Measurements from ENCODE around the gene RGCC. TPM values are rescaled to one million over a fixed set of nuclear protein-coding genes. Genes with fewer than 3 reads are reported as not detected.

Gene RGCC
- total and polyA plus RNA-seq, 2 of the 4 experiments (the other 2 are of a cell fraction) = 7.5 to 7.6 TPM

GRCh38 chr13:41514853-41515395 is 57.6 kb downstream of the RGCC start:
- no peak overlapping the region for H3K23ac ChIP-seq (ENCODE audit: low read depth, low read length)
- H3K56ac ChIP-seq (ENCODE audit: extremely low read depth, insufficient read depth, low read length) = no peak overlapping the region
- H3K9me1 ChIP-seq (ENCODE audit: insufficient read depth, low read length) = no peaks in the 10 kb centered on the region
- no peak for DNase-seq
- no peak overlapping the region for H2AK9ac ChIP-seq (replicated peaks; ENCODE audit: low read depth, low read length, poor library complexity)
- H3K36me3 ChIP-seq (ENCODE audit: control insufficient read depth, insufficient read depth, low read length) = no peaks in the 10 kb centered on the region
- BruUV-seq (replicated peaks) = no TSS peak
- H3K4ac ChIP-seq (ENCODE audit: low read depth, low read length) = no peak overlapping the region
- no peak overlapping the region for H4K5ac ChIP-seq (ENCODE audit: low read depth, low read length)
- TF ChIP-seq FOS (IDR thresholded peaks at IDR 0.05; ENCODE audit: low read depth, low read length) (no peak), USF2 (IDR thresholded peaks at IDR 0.05; ENCODE audit: low read depth, low read length) (no peak), RFX5 (IDR thresholded peaks at IDR 0.05; ENCODE audit: low read depth, low read length) (no peak), MAZ (IDR thresholded peaks at IDR 0.05; ENCODE audit: borderline replicate concordance, low read depth, low read length) (no peak), POLR2A (IDR thresholded peaks at IDR 0.05; ENCODE audit: low read depth, low read length) (no peak), MXI1 (IDR thresholded peaks at IDR 0.05; ENCODE audit: borderline replicate concordance, low read depth, low read length) (no peak), BHLHE40 (IDR thresholded peaks at IDR 0.05; ENCODE audit: low read depth, low read length) (no peak), MAFK (IDR thresholded peaks at IDR 0.05; ENCODE audit: low read depth, low read length) (no peak), ELK1 (IDR thresholded peaks at IDR 0.05; ENCODE audit: borderline replicate concordance, low read depth, low read length) (no peak), RAD21 (IDR thresholded peaks at IDR 0.05; ENCODE audit: low read length) (no peak), RCOR1 (IDR thresholded peaks at IDR 0.05; ENCODE audit: insufficient replicate concordance, low read length) (no peak), CTCF (conservative IDR thresholded peaks at IDR 0.05; ENCODE audit: low read depth, low read length) (no peak), CHD1 (IDR thresholded peaks at IDR 0.05; ENCODE audit: low read depth, low read length) (no peak)
- no peaks in the 10 kb centered on the region for H3K4me1 ChIP-seq (ENCODE audit: control insufficient read depth, insufficient read depth, low read length)
- H2AFZ ChIP-seq (replicated peaks; ENCODE audit: low read length, poor library complexity) = no peak overlapping the region
- no peak overlapping the region for H4K8ac ChIP-seq (ENCODE audit: low read depth in 2 of 2, low read length in 2 of 2)
- H4K91ac ChIP-seq (ENCODE audit: insufficient read depth, low read depth, low read length) = no peak overlapping the region
- no peaks in the 10 kb centered on the region for H3K27me3 ChIP-seq (ENCODE audit: control insufficient read depth, insufficient read depth, low read length)
- no peak overlapping the region for H2BK20ac ChIP-seq (ENCODE audit: low read depth, low read length)
- H3K4me3 ChIP-seq (ENCODE audit: insufficient read depth, low read depth, low read length) = no peak overlapping the region
- H2BK5ac ChIP-seq (ENCODE audit: low read depth, low read length, poor library complexity, severe bottlenecking) = no peak overlapping the region
- in situ Hi-C loops (cut with MboI; ENCODE audit: low sequenced_read_pairs) = no loop called here
- ATAC-seq (ENCODE audit: low read depth) = no peak
- POLR2A ChIA-PET (ENCODE audit: unreplicated experiment) = no interaction called here
- no peak overlapping the region for H2BK120ac ChIP-seq (ENCODE audit: low read depth, low read length)
- H3K18ac ChIP-seq (ENCODE audit: low read depth, low read length) = no peak overlapping the region
- no peak overlapping the region for H3K14ac ChIP-seq (replicated peaks; ENCODE audit: low read depth, low read length)
- dilution Hi-C loops (cut with HindIII; ENCODE audit: low sequenced_read_pairs, unreplicated experiment) = no loop called here
- WGBS, 2 experiments (ENCODE audit: extremely low coverage in 2 of 2, insufficient read length in 1 of 2) = no CpG with 5 or more reads among the region's 7 CpGs
- no peak overlapping the region for H3K9ac ChIP-seq (ENCODE audit: low read depth, low read length)
- no peaks in the 10 kb centered on the region; the same call in 1 of the 2 replicates for H3K9me3 ChIP-seq (ENCODE audit: control insufficient read depth, insufficient read depth, low read length)
- H2BK15ac ChIP-seq (ENCODE audit: low read depth, low read length) = no peak overlapping the region
- CTCF ChIA-PET = no interaction called here
- H3K79me1 ChIP-seq (ENCODE audit: low read depth in 1 of 2, low read length in 2 of 2) = no peaks in the 10 kb centered on the region
- no peak overlapping the region for H2AK5ac ChIP-seq (ENCODE audit: low read depth, low read length)
- no peaks in the 10 kb centered on the region for H4K20me1 ChIP-seq (ENCODE audit: insufficient read depth, low read length)
- H3K4me2 ChIP-seq (ENCODE audit: low read depth, low read length) = no peak overlapping the region
- intact Hi-C loops (cut with micrococcal nuclease) = no loop called here
- no peak overlapping the region for H3K27ac ChIP-seq (ENCODE audit: insufficient read depth, low read length)
